ENCODE results near the gene ROR1.

- no peak for TF ChIP-seq POLR2A (IDR thresholded peaks at IDR 0.05; ENCODE audit: low read length)
- no peak for TF ChIP-seq GATA1 (IDR thresholded peaks at IDR 0.05; ENCODE audit: low read depth, low read length)
These were observed 35.0 kb upstream of the ROR1 start for GRCh38 chr1:63738772-63739171.
